Limb (tissue), 2 donors: ENCODE data around the gene SUPT3H.

ENCODE experiments used
- DNase-seq, 2 donors: peaks; one replicate each; pipeline ENCODE4 v3.0.0-alpha.2; 2016; ENCODE audit errors: extremely low spot score in 2 of 2

Gene SUPT3H

GRCh38 chr6:45003961-45004360 lies 373.8 kb downstream of the SUPT3H start:
- DNase-seq, result no peak

- DNase-seq, result no peak
Measured at GRCh38 chr6:45003387-45003786, 374.3 kb downstream of the SUPT3H start.

- DNase-seq, result no peak
Measured at GRCh38 chr6:45002390-45003105, 375.2 kb downstream of the SUPT3H start.

- no peak for DNase-seq
Measured at GRCh38 chr6:45001663-45002062, 376.1 kb downstream of the SUPT3H start.

GRCh38 chr6:45000833-45001232 lies 376.9 kb downstream of the SUPT3H start:
- no peak for DNase-seq

- DNase-seq, result no peak
Measured at GRCh38 chr6:44999066-44999465, 378.7 kb downstream of the SUPT3H start.

GRCh38 chr6:44995486-44996132 lies 382.1 kb downstream of the SUPT3H start:
- no peak for DNase-seq

GRCh38 chr6:44989391-44989790 lies 388.3 kb downstream of the SUPT3H start:
- no peak for DNase-seq

GRCh38 chr6:44985006-44985405 lies 392.7 kb downstream of the SUPT3H start:
- no peak for DNase-seq

- no peak for DNase-seq
Measured at GRCh38 chr6:44983467-44984365, 394.0 kb downstream of the SUPT3H start.

- no peak for DNase-seq
Measured at GRCh38 chr6:44980841-44981240, 396.9 kb downstream of the SUPT3H start.

- no peak for DNase-seq
Measured at GRCh38 chr6:44976677-44977641, 400.8 kb downstream of the SUPT3H start.

GRCh38 chr6:44974511-44974910 lies 403.2 kb downstream of the SUPT3H start:
- no peak for DNase-seq

GRCh38 chr6:44972709-44973108 lies 405.0 kb downstream of the SUPT3H start:
- DNase-seq, result no peak

- DNase-seq, result no peak
Measured at GRCh38 chr6:44969446-44970185, 408.1 kb downstream of the SUPT3H start.

GRCh38 chr6:44967481-44967880 lies 410.3 kb downstream of the SUPT3H start:
- DNase-seq, result no peak

- no peak for DNase-seq
Measured at GRCh38 chr6:44966449-44967092, 411.2 kb downstream of the SUPT3H start.

- no peak for DNase-seq
Measured at GRCh38 chr6:44965708-44966107, 412.0 kb downstream of the SUPT3H start.

- DNase-seq, result no peak
Measured at GRCh38 chr6:44960898-44961297, 416.8 kb downstream of the SUPT3H start.

GRCh38 chr6:44959651-44960050 lies 418.1 kb downstream of the SUPT3H start:
- no peak for DNase-seq
